Measurements from ENCODE around the gene SART3.

DNA sequence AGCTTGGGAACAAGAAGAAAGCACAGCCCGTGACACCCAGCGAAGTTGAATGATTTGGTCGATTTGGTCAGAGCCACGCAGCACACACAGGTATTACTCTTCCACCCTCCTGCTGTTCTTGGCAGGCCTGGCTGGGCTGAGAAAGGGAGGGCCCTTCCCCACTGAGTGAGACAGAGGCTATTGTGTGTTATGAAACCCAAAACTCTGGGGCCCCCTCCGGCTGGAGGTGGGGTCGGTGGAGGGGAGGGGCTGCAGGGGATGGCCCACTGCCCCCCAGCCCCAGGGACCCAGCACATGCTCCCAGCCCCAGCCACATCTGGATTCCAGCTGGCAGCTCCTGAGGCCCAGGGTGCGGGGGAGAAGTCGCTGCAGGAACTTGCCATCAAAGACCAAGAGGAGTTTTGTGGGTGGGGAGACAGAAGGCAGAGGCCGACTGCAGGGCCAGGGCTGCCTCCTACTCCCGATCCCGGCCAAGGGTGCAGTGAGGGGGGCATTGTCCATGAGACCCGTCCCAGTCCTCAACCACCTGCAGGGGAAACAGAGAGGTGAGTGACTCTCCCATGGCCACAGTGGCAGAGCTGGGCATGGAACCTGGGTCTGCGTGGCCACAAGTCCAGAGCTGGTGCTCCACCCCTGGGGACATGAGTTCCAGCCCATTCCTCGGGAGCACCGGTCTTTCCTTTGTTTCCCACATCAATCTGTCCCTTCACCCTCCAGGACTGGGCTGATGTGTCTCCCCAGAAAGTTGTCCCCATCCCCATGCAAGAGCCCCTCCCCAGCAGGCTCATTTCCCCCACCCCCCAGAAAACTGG, 28.3 kb upstream of the SART3 start:
- no peak for TF ChIP-seq CTCF (conservative IDR thresholded peaks at IDR 0.05; ENCODE audit: low read depth, low read length)
- no peak for TF ChIP-seq SMC3 (IDR thresholded peaks at IDR 0.05; ENCODE audit: low read depth, low read length)
- no peak for TF ChIP-seq CEBPB (IDR thresholded peaks at IDR 0.05; ENCODE audit: low read depth, low read length)
- TF ChIP-seq BHLHE40 (IDR thresholded peaks at IDR 0.05; ENCODE audit: low read depth, low read length) = no peak
- TF ChIP-seq POLR2A (IDR thresholded peaks at IDR 0.05; ENCODE audit: low read depth, low read length) = no peak
- TF ChIP-seq RFX5 (IDR thresholded peaks at IDR 0.05; ENCODE audit: low read depth, low read length) = no peak

Data from IMR-90 (cell line).